ENCODE measurements around the gene POLDIP2. TPM values are rescaled to one million over a fixed set of nuclear protein-coding genes. Genes with fewer than 3 reads are reported as not detected.

POLDIP2 gene
- total and polyA plus RNA-seq, 2 donors (not counting 1 experiment from before 2014, with no cell fraction given) = 30.2 to 35.7 TPM

- H3K27me3 ChIP-seq (replicated peaks in 1 of 4; ENCODE audit: control extremely low read depth in 1 of 4, control insufficient read depth in 3 of 4, insufficient read depth in 4 of 4, low read length in 3 of 4) = peaks cover 0 to 10% (median 0%) of the 10 kb centered on the region in 4 experiments
- Mint-ChIP-seq H3K27me3 (peaks cover 4% of the 10 kb centered on the region), H3K4me1 (peaks cover 5% of the 10 kb centered on the region), H3K27ac (no peak overlapping the region), H3K4me3 (no peak overlapping the region), H3K9me3 (ENCODE audit: insufficient read depth) (no peaks in the 10 kb centered on the region)
- H3K36me3 ChIP-seq (replicated peaks in 1 of 2; ENCODE audit: control extremely low read depth in 1 of 2, control insufficient read depth in 1 of 2, extremely low read depth in 1 of 2, insufficient read depth in 2 of 2, low read length in 1 of 2) = peaks cover 3 to 40% of the 10 kb centered on the region in 2 experiments
- no peak overlapping the region for H2AFZ ChIP-seq (ENCODE audit: insufficient read depth, low read depth, low read length, poor library complexity, severe bottlenecking)
- no peak overlapping the region for H3K9ac ChIP-seq (ENCODE audit: low read length)
- no peak overlapping the region for H3K4me3 ChIP-seq (ENCODE audit: control extremely low read depth in 1 of 5, extremely low read depth in 1 of 5, insufficient read depth in 1 of 5, low read depth in 2 of 5, low read length in 4 of 5)
- DNase-seq (no peak), ATAC-seq (ENCODE audit: low read depth) (no peak)
- no peaks in the 10 kb centered on the region for H3K79me2 ChIP-seq (ENCODE audit: control insufficient read depth, insufficient read depth, low read length)
- H3K4me2 ChIP-seq (replicated peaks; ENCODE audit: low read depth, low read length, poor library complexity, severe bottlenecking) = no peak overlapping the region
- no peaks in the 10 kb centered on the region for H4K20me1 ChIP-seq (ENCODE audit: control insufficient read depth, insufficient read depth, low read length, poor library complexity, severe bottlenecking)
- TF ChIP-seq EZH2 (IDR thresholded peaks at IDR 0.05; ENCODE audit: borderline replicate concordance, insufficient read depth, low read depth, low read length, poor library complexity, severe bottlenecking) (no peak), CTCF (IDR thresholded peaks at IDR 0.05) (no peak)
- ChIA-PET CTCF (interaction anchor here (2.6 kb wide), 1 partner anchor 26 kb away, joined by 6 read pairs; no protein-coding TSS in a partner anchor), POLR2A (no interaction called here)
- H3K4me1 ChIP-seq (ENCODE audit: control insufficient read depth in 2 of 2, insufficient read depth in 2 of 2, low read length in 2 of 2) = peaks cover 4 to 5% of the 10 kb centered on the region in 2 donors
- H3K27ac ChIP-seq (ENCODE audit: low read length in 2 of 2) = no peak overlapping the region
- H3K9me3 ChIP-seq (ENCODE audit: control extremely low read depth in 1 of 3, control insufficient read depth in 2 of 3, insufficient read depth in 1 of 3, low read length in 2 of 3) = peaks cover 0 to 4% (median 0%) of the 10 kb centered on the region in 3 donors
- 100% methylated on average over 1 of the region's 1 CpG for WGBS (ENCODE audit: insufficient coverage)
- intact Hi-C loops (cut with micrococcal nuclease) = no loop called here
These were observed 32.8 kb upstream of the POLDIP2 start for GRCh38 chr17:28390141-28390540.

- H3K4me3 ChIP-seq (ENCODE audit: control extremely low read depth in 1 of 5, extremely low read depth in 1 of 5, insufficient read depth in 1 of 5, low read depth in 2 of 5, low read length in 4 of 5) = no peak overlapping the region
- Mint-ChIP-seq H3K27me3 (peaks cover 14% of the 10 kb centered on the region), H3K4me3 (no peak overlapping the region), H3K9me3 (ENCODE audit: insufficient read depth) (no peaks in the 10 kb centered on the region), H3K27ac (no peak overlapping the region), H3K4me1 (peaks cover 19% of the 10 kb centered on the region)
- no peak overlapping the region for H3K9ac ChIP-seq (ENCODE audit: low read length)
- H3K79me2 ChIP-seq (ENCODE audit: control insufficient read depth, insufficient read depth, low read length) = peaks cover 3% of the 10 kb centered on the region
- peaks cover 0 to 4% (median 0%) of the 10 kb centered on the region in 3 donors for H3K9me3 ChIP-seq (ENCODE audit: control extremely low read depth in 1 of 3, control insufficient read depth in 2 of 3, insufficient read depth in 1 of 3, low read length in 2 of 3)
- TF ChIP-seq EZH2 (IDR thresholded peaks at IDR 0.05; ENCODE audit: borderline replicate concordance, insufficient read depth, low read depth, low read length, poor library complexity, severe bottlenecking) (no peak), CTCF (IDR thresholded peaks at IDR 0.05) (no peak)
- peaks cover 9 to 16% of the 10 kb centered on the region in 2 donors for H3K4me1 ChIP-seq (ENCODE audit: control insufficient read depth in 2 of 2, insufficient read depth in 2 of 2, low read length in 2 of 2)
- H3K27ac ChIP-seq (ENCODE audit: low read length in 2 of 2) = no peak overlapping the region
- peaks cover 3 to 37% of the 10 kb centered on the region in 2 experiments for H3K36me3 ChIP-seq (replicated peaks in 1 of 2; ENCODE audit: control extremely low read depth in 1 of 2, control insufficient read depth in 1 of 2, extremely low read depth in 1 of 2, insufficient read depth in 2 of 2, low read length in 1 of 2)
- peaks cover 4% of the 10 kb centered on the region for H4K20me1 ChIP-seq (ENCODE audit: control insufficient read depth, insufficient read depth, low read length, poor library complexity, severe bottlenecking)
- no peak overlapping the region for H2AFZ ChIP-seq (ENCODE audit: insufficient read depth, low read depth, low read length, poor library complexity, severe bottlenecking)
- DNase-seq (no peak), ATAC-seq (ENCODE audit: low read depth) (no peak)
- intact Hi-C loops (cut with micrococcal nuclease) = no loop called here
- ChIA-PET CTCF (interaction anchor here (1.0 kb wide), 1 partner anchor 154 kb away, joined by 3 read pairs; no protein-coding TSS in a partner anchor), POLR2A (no interaction called here)
- H3K4me2 ChIP-seq (replicated peaks; ENCODE audit: low read depth, low read length, poor library complexity, severe bottlenecking) = no peak overlapping the region
- peaks cover 0 to 28% (median 0%) of the 10 kb centered on the region in 4 experiments for H3K27me3 ChIP-seq (replicated peaks in 1 of 4; ENCODE audit: control extremely low read depth in 1 of 4, control insufficient read depth in 3 of 4, insufficient read depth in 4 of 4, low read length in 3 of 4)
- WGBS (ENCODE audit: insufficient coverage) = 98% methylated on average over 11 of the region's 11 CpGs
These were observed 30.8 kb upstream of the POLDIP2 start for GRCh38 chr17:28388106-28388505.
